KOPT-K1 (cell line): Measurements from ENCODE around the gene PCDHA11.
"Not testable (repeated sequence)": the region's sequence is repeated elsewhere in the genome, so short reads cannot be mapped to it uniquely, and the experiment has no call there.

Source experiments
- H3K27ac ChIP-seq: fragments of 200-600 bp; sonication (generic); 2 replicates; pipeline ENCODE4 v1.5.1; 2016; ENCODE audit warnings: antibody characterized with exemption, mild to moderate bottlenecking, low read depth, low read length; ENCODE audit not compliant: poor library complexity, severe bottlenecking
- H3K36me3 ChIP-seq: fragments of 200-600 bp; sonication (generic); 2 replicates; pipeline ENCODE4 v1.5.1; 2017; ENCODE audit warnings: antibody characterized with exemption, mild to moderate bottlenecking, low read length, moderate library complexity; ENCODE audit not compliant: insufficient read depth
- H3K9me3 ChIP-seq: fragments of 200-600 bp; sonication (generic); 2 replicates; pipeline ENCODE4 v1.5.1; 2017; ENCODE audit warnings: antibody characterized with exemption, low read length, mild to moderate bottlenecking; ENCODE audit not compliant: insufficient read depth, poor library complexity, severe bottlenecking

Gene PCDHA11

GRCh38 chr5:140842798-140843733 is 25.7 kb upstream of the PCDHA11 start:
- H3K36me3 ChIP-seq = no peaks in the 10 kb centered on the region
- no peak overlapping the region for H3K27ac ChIP-seq

DNA sequence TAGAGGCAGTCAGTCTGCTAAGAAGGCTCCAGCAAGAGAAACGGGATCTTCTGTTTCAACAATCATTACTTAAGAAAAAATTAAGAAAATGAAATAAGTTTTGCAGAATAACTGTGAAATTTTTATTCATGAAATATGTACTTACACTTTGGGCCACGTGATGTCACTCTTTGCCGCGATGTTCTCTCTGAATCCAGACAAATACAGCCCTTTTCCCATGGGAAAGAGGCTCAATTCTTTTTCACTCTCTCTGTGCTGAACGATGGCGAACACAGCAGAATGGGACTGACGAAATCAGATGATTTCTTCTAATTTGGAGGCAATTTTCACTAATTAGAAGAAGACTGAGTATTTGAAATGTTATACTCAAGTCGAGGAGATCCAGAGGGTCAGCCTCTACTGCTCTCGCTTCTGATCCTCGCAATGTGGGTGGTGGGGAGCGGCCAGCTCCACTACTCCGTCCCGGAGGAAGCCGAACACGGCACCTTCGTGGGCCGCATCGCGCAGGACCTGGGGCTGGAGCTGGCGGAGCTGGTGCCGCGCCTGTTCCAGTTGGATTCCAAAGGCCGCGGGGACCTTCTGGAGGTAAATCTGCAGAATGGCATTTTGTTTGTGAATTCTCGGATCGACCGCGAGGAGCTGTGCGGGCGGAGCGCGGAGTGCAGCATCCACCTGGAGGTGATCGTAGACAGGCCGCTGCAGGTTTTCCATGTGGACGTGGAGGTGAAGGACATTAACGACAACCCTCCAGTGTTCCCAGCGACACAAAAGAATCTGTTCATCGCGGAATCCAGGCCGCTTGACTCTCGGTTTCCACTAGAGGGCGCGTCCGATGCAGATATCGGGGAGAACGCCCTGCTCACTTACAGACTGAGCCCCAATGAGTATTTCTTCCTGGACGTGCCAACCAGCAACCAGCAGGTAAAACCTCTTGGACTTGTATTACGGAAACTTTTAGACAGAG is 20.3 kb upstream of the PCDHA11 start, which contains the start of gene PCDHA9:
Gene PCDHA9 (plus strand): TSS at position 244 of the 964 bp plus-strand sequence. CDS start 114 bp downstream, at position 358.
- not testable (repeated sequence) for H3K9me3 ChIP-seq, H3K36me3 ChIP-seq, H3K27ac ChIP-seq

More at GRCh38 chr5:140842798-140843733, 25.7 kb upstream of the PCDHA11 start:
- no peaks in the 10 kb centered on the region for H3K9me3 ChIP-seq

DNA sequence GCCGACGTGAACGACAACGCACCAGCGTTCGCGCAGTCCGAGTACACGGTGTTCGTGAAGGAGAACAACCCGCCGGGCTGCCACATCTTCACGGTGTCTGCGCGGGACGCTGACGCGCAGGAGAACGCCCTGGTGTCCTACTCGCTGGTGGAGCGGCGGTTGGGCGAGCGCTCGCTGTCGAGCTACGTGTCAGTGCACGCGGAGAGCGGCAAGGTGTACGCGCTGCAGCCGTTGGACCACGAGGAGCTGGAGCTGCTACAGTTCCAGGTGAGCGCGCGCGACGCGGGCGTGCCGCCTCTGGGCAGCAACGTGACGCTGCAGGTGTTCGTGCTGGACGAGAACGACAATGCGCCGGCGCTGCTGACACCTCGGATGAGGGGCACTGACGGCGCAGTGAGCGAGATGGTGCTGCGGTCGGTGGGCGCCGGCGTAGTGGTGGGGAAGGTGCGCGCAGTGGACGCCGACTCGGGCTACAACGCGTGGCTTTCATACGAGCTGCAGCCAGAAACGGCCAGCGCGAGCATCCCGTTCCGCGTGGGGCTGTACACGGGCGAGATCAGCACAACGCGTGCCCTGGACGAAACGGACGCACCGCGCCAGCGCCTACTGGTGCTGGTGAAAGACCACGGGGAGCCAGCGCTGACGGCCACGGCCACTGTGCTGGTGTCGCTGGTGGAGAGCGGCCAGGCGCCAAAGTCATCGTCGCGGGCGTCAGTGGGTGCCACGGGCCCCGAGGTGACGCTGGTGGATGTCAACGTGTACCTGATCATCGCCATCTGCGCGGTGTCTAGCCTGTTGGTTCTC is 18.7 kb upstream of the PCDHA11 start:
- not testable (repeated sequence) for H3K27ac ChIP-seq

DNA sequence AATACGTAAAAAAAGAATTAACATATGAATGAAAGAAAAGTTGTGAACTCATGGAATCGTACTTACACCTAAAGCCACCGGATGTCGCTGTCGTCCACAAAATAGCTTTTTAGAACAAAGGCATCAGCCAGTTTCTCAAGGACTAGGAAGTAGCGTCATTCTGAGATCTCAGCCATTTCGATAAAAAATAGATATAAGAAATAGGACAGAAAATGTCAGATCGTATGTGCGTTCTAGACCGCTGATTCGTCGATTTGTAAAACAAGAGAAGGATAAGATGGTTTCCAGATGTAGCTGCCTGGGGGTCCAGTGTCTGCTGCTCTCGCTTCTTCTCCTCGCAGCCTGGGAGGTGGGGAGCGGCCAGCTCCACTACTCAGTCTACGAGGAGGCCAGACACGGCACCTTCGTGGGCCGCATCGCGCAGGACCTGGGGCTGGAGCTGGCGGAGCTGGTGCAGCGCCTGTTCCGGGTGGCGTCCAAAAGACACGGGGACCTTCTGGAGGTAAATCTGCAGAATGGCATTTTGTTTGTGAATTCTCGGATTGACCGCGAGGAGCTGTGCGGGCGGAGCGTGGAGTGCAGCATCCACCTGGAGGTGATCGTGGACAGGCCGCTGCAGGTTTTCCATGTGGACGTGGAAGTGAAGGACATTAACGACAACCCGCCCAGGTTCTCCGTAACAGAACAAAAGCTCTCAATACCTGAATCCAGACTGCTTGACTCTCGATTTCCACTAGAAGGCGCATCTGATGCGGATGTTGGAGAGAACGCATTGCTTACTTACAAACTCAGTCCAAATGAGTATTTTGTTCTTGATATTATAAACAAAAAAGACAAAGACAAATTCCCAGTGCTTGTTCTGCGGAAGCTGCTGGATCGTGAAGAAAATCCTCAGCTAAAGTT is 12.7 kb upstream of the PCDHA11 start, which contains the start of gene PCDHA10:
Gene PCDHA10 (plus strand): TSS at position 126 of the 903 bp plus-strand sequence. CDS start 152 bp downstream, at position 278.
- H3K27ac ChIP-seq = no peak within 1 kb of the TSS
- no peaks in the 10 kb centered on the region for H3K36me3 ChIP-seq
- no peaks in the 10 kb centered on the region for H3K9me3 ChIP-seq

More for the DNA sequence above, 18.7 kb upstream of the PCDHA11 start:
- H3K9me3 ChIP-seq, H3K36me3 ChIP-seq: not testable (repeated sequence)

- H3K9me3 ChIP-seq = no peaks in the 10 kb centered on the region
- H3K36me3 ChIP-seq = no peaks in the 10 kb centered on the region
- H3K27ac ChIP-seq = no peak overlapping the region
These were observed 11.4 kb upstream of the PCDHA11 start for GRCh38 chr5:140857177-140857986.

- Histone ChIP-seq H3K27ac (no peak overlapping the region), H3K9me3 (no peaks in the 10 kb centered on the region), H3K36me3 (no peaks in the 10 kb centered on the region)
These were observed 10.8 kb upstream of the PCDHA11 start for GRCh38 chr5:140857987-140858240.

GRCh38 chr5:140862441-140863295 is 6.1 kb upstream of the PCDHA11 start:
- no peaks in the 10 kb centered on the region for H3K9me3 ChIP-seq
- H3K27ac ChIP-seq = no peak overlapping the region
- no peaks in the 10 kb centered on the region for H3K36me3 ChIP-seq

DNA sequence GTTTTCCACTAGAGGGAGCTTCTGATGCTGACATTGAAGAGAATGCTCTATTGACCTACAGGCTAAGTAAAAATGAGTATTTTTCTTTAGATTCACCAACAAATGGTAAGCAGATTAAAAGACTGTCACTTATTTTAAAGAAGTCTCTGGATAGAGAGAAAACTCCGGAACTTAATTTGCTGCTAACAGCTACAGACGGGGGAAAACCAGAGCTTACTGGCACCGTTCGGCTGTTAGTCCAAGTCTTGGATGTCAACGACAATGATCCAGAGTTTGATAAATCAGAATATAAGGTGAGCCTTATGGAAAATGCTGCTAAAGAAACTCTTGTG is 764 bp downstream of the PCDHA11 start:
- no peak overlapping the region for H3K27ac ChIP-seq
- H3K9me3 ChIP-seq = no peaks in the 10 kb centered on the region
- no peaks in the 10 kb centered on the region for H3K36me3 ChIP-seq

DNA sequence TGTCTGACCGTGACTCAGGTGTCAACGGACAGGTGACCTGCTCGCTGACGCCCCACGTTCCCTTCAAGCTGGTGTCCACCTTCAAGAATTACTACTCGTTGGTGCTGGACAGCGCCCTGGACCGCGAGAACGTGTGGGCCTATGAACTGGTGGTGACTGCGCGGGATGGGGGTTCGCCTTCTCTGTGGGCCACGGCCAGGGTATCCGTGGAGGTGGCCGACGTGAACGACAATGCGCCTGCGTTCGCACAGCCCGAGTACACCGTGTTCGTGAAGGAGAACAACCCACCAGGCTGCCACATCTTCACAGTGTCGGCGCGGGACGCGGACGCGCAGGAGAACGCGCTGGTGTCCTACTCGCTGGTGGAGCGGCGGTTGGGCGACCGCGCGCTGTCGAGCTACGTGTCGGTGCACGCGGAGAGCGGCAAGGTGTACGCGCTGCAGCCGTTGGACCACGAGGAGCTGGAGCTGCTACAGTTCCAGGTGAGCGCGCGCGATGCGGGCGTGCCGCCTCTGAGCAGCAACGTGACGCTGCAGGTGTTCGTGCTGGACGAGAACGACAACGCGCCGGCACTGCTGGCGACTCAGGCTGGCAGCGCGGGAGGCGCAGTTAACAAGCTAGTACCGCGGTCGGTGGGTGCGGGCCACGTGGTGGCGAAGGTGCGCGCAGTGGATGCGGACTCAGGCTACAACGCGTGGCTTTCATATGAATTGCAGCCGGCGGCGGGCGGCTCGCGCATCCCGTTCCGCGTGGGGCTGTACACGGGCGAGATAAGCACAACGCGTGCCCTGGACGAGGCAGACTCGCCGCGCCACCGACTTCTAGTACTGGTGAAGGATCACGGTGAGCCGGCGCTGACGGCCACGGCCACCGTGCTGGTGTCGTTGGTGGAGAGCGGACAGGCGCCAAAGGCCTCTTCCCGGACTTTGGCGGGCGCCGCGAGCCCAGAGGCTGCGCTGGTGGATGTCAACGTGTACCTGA is 1.8 kb downstream of the PCDHA11 start:
- no peak overlapping the region for H3K27ac ChIP-seq
- H3K9me3 ChIP-seq = no peaks in the 10 kb centered on the region
- H3K36me3 ChIP-seq = no peaks in the 10 kb centered on the region

DNA sequence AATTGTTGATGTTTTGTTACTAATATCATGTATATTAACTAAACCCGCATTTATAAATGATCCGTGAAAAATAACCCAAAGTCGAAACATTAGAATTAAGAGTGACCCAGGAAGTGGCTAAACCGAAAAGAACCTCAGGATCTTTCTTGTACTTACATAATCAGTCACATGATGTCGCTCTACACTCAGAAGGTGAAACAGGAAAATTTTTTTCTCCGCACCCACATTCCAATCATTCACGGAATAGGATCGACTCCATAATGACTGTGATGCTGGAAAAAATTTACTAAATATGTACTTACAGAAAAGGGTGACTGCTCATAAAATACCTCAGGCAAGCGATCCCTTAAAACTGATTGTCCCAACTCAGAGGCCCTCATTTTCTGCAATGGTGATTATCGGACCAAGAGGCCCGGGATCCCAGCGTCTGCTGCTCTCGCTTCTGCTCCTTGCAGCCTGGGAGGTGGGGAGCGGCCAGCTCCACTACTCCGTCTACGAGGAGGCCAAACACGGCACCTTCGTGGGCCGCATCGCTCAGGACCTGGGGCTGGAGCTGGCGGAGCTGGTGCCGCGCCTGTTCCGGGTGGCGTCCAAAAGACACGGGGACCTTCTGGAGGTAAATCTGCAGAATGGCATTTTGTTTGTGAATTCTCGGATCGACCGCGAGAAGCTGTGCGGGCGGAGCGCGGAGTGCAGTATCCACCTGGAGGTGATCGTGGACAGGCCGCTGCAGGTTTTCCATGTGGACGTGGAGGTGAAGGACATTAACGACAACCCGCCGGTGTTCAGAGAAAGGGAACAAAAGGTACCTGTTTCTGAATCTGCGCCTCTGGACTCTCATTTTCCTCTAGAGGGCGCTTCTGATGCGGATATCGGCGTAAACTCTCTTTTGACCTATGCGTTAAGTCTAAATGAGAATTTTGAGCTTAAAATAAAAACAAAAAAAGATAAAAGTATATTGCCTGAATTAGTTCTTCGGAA is 6.6 kb downstream of the PCDHA11 start, which contains the start of gene PCDHA12:
Gene PCDHA12 (plus strand): TSS at position 224 of the 981 bp plus-strand sequence. CDS start 165 bp downstream, at position 389.
- Histone ChIP-seq H3K36me3 (no peaks in the 10 kb centered on the region), H3K27ac (no peak within 1 kb of the TSS)

More for the DNA sequence above, 6.6 kb downstream of the PCDHA11 start, which contains the start of gene PCDHA12:
- no peaks in the 10 kb centered on the region for H3K9me3 ChIP-seq
